ENCODE measurements around the gene THAP4.

DNA sequence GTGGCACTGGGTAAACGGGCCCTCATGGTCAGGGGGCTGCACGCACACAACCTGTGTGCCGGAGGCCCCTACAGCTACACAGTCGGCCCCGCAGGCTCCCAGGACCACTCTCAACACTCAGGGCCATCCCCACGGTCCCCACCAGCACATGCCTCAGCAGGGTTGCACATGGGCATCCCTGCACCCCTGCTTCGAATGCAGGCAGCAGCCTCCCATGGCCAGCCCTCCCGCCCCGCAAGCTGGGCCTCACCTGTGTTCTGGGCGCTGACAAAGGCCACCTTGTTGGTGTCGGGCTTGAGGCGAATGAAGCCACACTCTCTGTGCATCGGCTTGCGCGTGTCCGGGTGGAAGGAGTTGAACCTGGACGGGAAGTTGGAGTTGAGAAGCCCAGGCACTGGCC, 34.2 kb downstream of the THAP4 start:
- TF ChIP-seq SUZ12 (IDR thresholded peaks at IDR 0.05; ENCODE audit: extremely low read depth, insufficient read depth, insufficient read length) (no peak), ZNF274 (IDR thresholded peaks at IDR 0.05; ENCODE audit: low read depth, low read length) (no peak)

Measured in NT2/D1 (cell line).